Trophoblast cell (in vitro differentiated cells and primary cell): ENCODE results near the gene ACSM5. TPM values are rescaled to one million over a fixed set of nuclear protein-coding genes. Genes with fewer than 3 reads are reported as not detected.

Source experiments
- DNase-seq, 2 donors: peaks; one replicate each; pipeline ENCODE4 v3.0.0-alpha.2; 2016
- H2AFZ ChIP-seq: 2 replicates; pipeline ENCODE4 v1.6.1; 2013; ENCODE audit warnings: low read length, moderate library complexity, mild to moderate bottlenecking; ENCODE audit not compliant: insufficient read depth, poor library complexity
- H2AK5ac ChIP-seq: 2 replicates; pipeline ENCODE4 v1.6.1; 2013; ENCODE audit warnings: mild to moderate bottlenecking, low read length
- H2BK120ac ChIP-seq: 2 replicates; pipeline ENCODE4 v1.6.1; 2013; ENCODE audit warnings: low read length, mild to moderate bottlenecking, moderate library complexity; ENCODE audit not compliant: insufficient read depth, poor library complexity
- H2BK12ac ChIP-seq: 2 replicates; pipeline ENCODE4 v1.6.1; 2013; ENCODE audit warnings: mild to moderate bottlenecking, low read length, moderate library complexity
- H2BK5ac ChIP-seq: 2 replicates; pipeline ENCODE4 v1.6.1; 2013; ENCODE audit warnings: low read length, low read depth, moderate library complexity, mild to moderate bottlenecking; ENCODE audit not compliant: poor library complexity
- H3K14ac ChIP-seq: 2 replicates; pipeline ENCODE4 v1.6.1; 2013; ENCODE audit warnings: mild to moderate bottlenecking, low read length
- H3K18ac ChIP-seq: 2 replicates; pipeline ENCODE4 v1.6.1; 2013; ENCODE audit warnings: mild to moderate bottlenecking, low read length
- H3K23ac ChIP-seq: 2 replicates; pipeline ENCODE4 v1.6.1; 2013; ENCODE audit warnings: low read length
- H3K27ac ChIP-seq: 2 replicates; pipeline ENCODE4 v1.5.1; 2013; ENCODE audit warnings: low read depth, mild to moderate bottlenecking, inconsistent platforms, low read length, moderate library complexity
- H3K27me3 ChIP-seq: 2 replicates; pipeline ENCODE4 v1.6.1; 2013; ENCODE audit warnings: inconsistent platforms, mild to moderate bottlenecking, low read length, moderate library complexity; ENCODE audit not compliant: insufficient read depth
- H3K36me3 ChIP-seq, 2 experiments: 1 replicate in 1 of 2; 2 replicates in 1 of 2; pipeline ENCODE4 v1.6.1; 2013; ENCODE audit warnings: low read length in 2 of 2, mild to moderate bottlenecking in 2 of 2, moderate library complexity in 1 of 2; ENCODE audit not compliant: insufficient read depth in 2 of 2, control insufficient read depth in 1 of 2
- H3K4ac ChIP-seq: 2 replicates; pipeline ENCODE4 v1.6.1; 2013; ENCODE audit warnings: low read depth, mild to moderate bottlenecking, low read length, moderate library complexity
- H3K4me1 ChIP-seq, 2 experiments: 1 replicate in 1 of 2; 2 replicates in 1 of 2; pipeline ENCODE4 v1.6.1; 2013; ENCODE audit warnings: low read length in 2 of 2, mild to moderate bottlenecking in 2 of 2, moderate library complexity in 1 of 2; ENCODE audit not compliant: insufficient read depth in 2 of 2, control insufficient read depth in 1 of 2
- H3K4me2 ChIP-seq: 2 replicates; pipeline ENCODE4 v1.6.1; 2013; ENCODE audit warnings: inconsistent platforms, mild to moderate bottlenecking, low read length, moderate library complexity
- H3K4me3 ChIP-seq: 2 replicates; pipeline ENCODE4 v1.5.1; 2013; ENCODE audit warnings: mild to moderate bottlenecking, low read depth, low read length, inconsistent platforms
- H3K79me1 ChIP-seq: one replicate; pipeline ENCODE4 v1.6.1; 2013; ENCODE audit warnings: low read length
- H3K79me2 ChIP-seq: 2 replicates; pipeline ENCODE4 v1.6.1; 2013; ENCODE audit warnings: low read length, mild to moderate bottlenecking; ENCODE audit not compliant: control insufficient read depth, insufficient read depth, poor library complexity
- H3K9ac ChIP-seq: 2 replicates; pipeline ENCODE4 v1.6.1; 2013; ENCODE audit warnings: mild to moderate bottlenecking, low read length
- H3K9me3 ChIP-seq: 2 replicates; pipeline ENCODE4 v1.6.1; 2013; ENCODE audit warnings: low read depth, mild to moderate bottlenecking, control low read depth, inconsistent platforms, low read length; ENCODE audit not compliant: insufficient read depth
- H4K12ac ChIP-seq: 2 replicates; pipeline ENCODE4 v1.6.1; 2013; ENCODE audit warnings: low read depth, mild to moderate bottlenecking, low read length, moderate library complexity
- H4K8ac ChIP-seq: 2 replicates; pipeline ENCODE4 v1.6.1; 2013; ENCODE audit warnings: low read depth, mild to moderate bottlenecking, low read length, moderate library complexity
- H4K91ac ChIP-seq: one replicate; pipeline ENCODE4 v1.6.1; 2013; ENCODE audit warnings: low read depth, mild to moderate bottlenecking, low read length, moderate library complexity
- WGBS: extraction: QIAGEN DNeasy Blood & Tissue Kit; methylation state at CpG from one replicate; pipeline ENCODE4 v1.1.7; 2013; ENCODE audit warnings: missing lambda C conversion rate; ENCODE audit not compliant: insufficient read length, insufficient coverage; ENCODE audit errors: extremely low coverage; 5-methylcytosine and 5-hydroxymethylcytosine counted together
- polyA plus RNA-seq: library from polyadenylated mRNA; stranded (reverse); fragments of 200-250 nt; gene quantifications from 2 replicates; pipeline ENCODE4 v1.2.3, GENCODE V29; 2013

The ACSM5 gene
- polyA plus RNA-seq = not detected in 2 replicates

- no peak within 1 kb of the TSS for H2AK5ac ChIP-seq
- H3K9ac ChIP-seq = no peak within 1 kb of the TSS
- no peak within 1 kb of the TSS for H4K91ac ChIP-seq
- no peak within 1 kb of the TSS for H3K4ac ChIP-seq
- H4K8ac ChIP-seq = no peak within 1 kb of the TSS
- no peak within 1 kb of the TSS for H2BK12ac ChIP-seq
- no peaks in the 10 kb centered on the region for H3K79me1 ChIP-seq
- no peak within 1 kb of the TSS for H2BK5ac ChIP-seq
- H2BK120ac ChIP-seq = no peak within 1 kb of the TSS
- no peaks in the 10 kb centered on the region for H3K79me2 ChIP-seq
- H3K27ac ChIP-seq = no peak within 1 kb of the TSS
- H2AFZ ChIP-seq = no peak within 1 kb of the TSS
- WGBS = no CpG with 5 or more reads among the region's 6 CpGs
- no peak within 1 kb of the TSS for H3K23ac ChIP-seq
- H3K9me3 ChIP-seq = no peaks in the 10 kb centered on the region
- no peak within 1 kb of the TSS for H3K4me3 ChIP-seq
- H3K4me1 ChIP-seq = no peaks in the 10 kb centered on the region
- no peak within 1 kb of the TSS for H3K18ac ChIP-seq
- no peak within 1 kb of the TSS for H3K4me2 ChIP-seq
- H3K36me3 ChIP-seq = no peaks in the 10 kb centered on the region
- no peak within 1 kb of the TSS for H3K14ac ChIP-seq
- no peak for DNase-seq
- peak within 1 kb of the TSS; percentile 80 for H4K12ac ChIP-seq
- no peaks in the 10 kb centered on the region for H3K27me3 ChIP-seq
Measured at GRCh38 chr16:20409398-20410120, at the start of gene ACSM5. Gene ACSM5 (plus strand): TSS chr16:20409534. CDS start chr16:20411485, 1,951 bp downstream.

- no peaks in the 10 kb centered on the region for H3K27me3 ChIP-seq
- H2BK5ac ChIP-seq = no peak overlapping the region
- no peak overlapping the region for H2BK12ac ChIP-seq
- no peak overlapping the region for H4K8ac ChIP-seq
- H3K9ac ChIP-seq = no peak overlapping the region
- no peak overlapping the region for H3K4me2 ChIP-seq
- H3K23ac ChIP-seq = no peak overlapping the region
- H3K9me3 ChIP-seq = peaks cover 2% of the 10 kb centered on the region
- H3K27ac ChIP-seq = no peak overlapping the region
- H2BK120ac ChIP-seq = no peak overlapping the region
- no peak overlapping the region for H4K91ac ChIP-seq
- no peak overlapping the region for H3K14ac ChIP-seq
- no peak overlapping the region for H2AFZ ChIP-seq
- H2AK5ac ChIP-seq = no peak overlapping the region
- H3K79me1 ChIP-seq = no peaks in the 10 kb centered on the region
- no peaks in the 10 kb centered on the region for H3K79me2 ChIP-seq
- H4K12ac ChIP-seq = no peak overlapping the region
- no peaks in the 10 kb centered on the region for H3K36me3 ChIP-seq
- H3K4ac ChIP-seq = no peak overlapping the region
- H3K4me1 ChIP-seq = no peaks in the 10 kb centered on the region
- no peak overlapping the region for H3K4me3 ChIP-seq
- DNase-seq = no peak
- no CpG with 5 or more reads among the region's 2 CpGs for WGBS
- no peak overlapping the region for H3K18ac ChIP-seq
Measured at GRCh38 chr16:20359997-20360396, 49.3 kb upstream of the ACSM5 start.

- no peak overlapping the region for H3K23ac ChIP-seq
- no peaks in the 10 kb centered on the region for H3K4me1 ChIP-seq
- H2BK5ac ChIP-seq = no peak overlapping the region
- no peak overlapping the region for H3K27ac ChIP-seq
- H3K9me3 ChIP-seq = no peaks in the 10 kb centered on the region
- H3K4me2 ChIP-seq = no peak overlapping the region
- no peak overlapping the region for H2BK120ac ChIP-seq
- H3K36me3 ChIP-seq = no peaks in the 10 kb centered on the region
- no peak overlapping the region for H2AK5ac ChIP-seq
- no peak overlapping the region for H3K4ac ChIP-seq
- H4K12ac ChIP-seq = no peak overlapping the region
- no peak overlapping the region for H4K8ac ChIP-seq
- H2BK12ac ChIP-seq = no peak overlapping the region
- H2AFZ ChIP-seq = no peak overlapping the region
- H3K4me3 ChIP-seq = no peak overlapping the region
- no peak overlapping the region for H3K14ac ChIP-seq
- no peaks in the 10 kb centered on the region for H3K27me3 ChIP-seq
- no peaks in the 10 kb centered on the region for H3K79me1 ChIP-seq
- no peaks in the 10 kb centered on the region for H3K79me2 ChIP-seq
- H3K9ac ChIP-seq = no peak overlapping the region
- DNase-seq = no peak
- H3K18ac ChIP-seq = no peak overlapping the region
- WGBS = no CpG with 5 or more reads among the region's 2 CpGs
- H4K91ac ChIP-seq = no peak overlapping the region
Measured at GRCh38 chr16:20363191-20363590, 46.1 kb upstream of the ACSM5 start.

GRCh38 chr16:20364051-20364450 is 45.3 kb upstream of the ACSM5 start:
- H3K4me2 ChIP-seq = no peak overlapping the region
- no peaks in the 10 kb centered on the region for H3K36me3 ChIP-seq
- DNase-seq = no peak
- no peaks in the 10 kb centered on the region for H3K4me1 ChIP-seq
- no peaks in the 10 kb centered on the region for H3K79me2 ChIP-seq
- H2BK5ac ChIP-seq = no peak overlapping the region
- no peak overlapping the region for H4K12ac ChIP-seq
- no peaks in the 10 kb centered on the region for H3K27me3 ChIP-seq
- no peak overlapping the region for H3K4me3 ChIP-seq
- H3K4ac ChIP-seq = no peak overlapping the region
- no peaks in the 10 kb centered on the region for H3K79me1 ChIP-seq
- no peak overlapping the region for H4K91ac ChIP-seq
- H3K27ac ChIP-seq = no peak overlapping the region
- H2BK120ac ChIP-seq = no peak overlapping the region
- H3K9me3 ChIP-seq = no peaks in the 10 kb centered on the region
- no peak overlapping the region for H2AFZ ChIP-seq
- no peak overlapping the region for H2AK5ac ChIP-seq
- no CpG with 5 or more reads among the region's 3 CpGs for WGBS
- no peak overlapping the region for H3K9ac ChIP-seq
- no peak overlapping the region for H4K8ac ChIP-seq
- H3K23ac ChIP-seq = no peak overlapping the region
- H3K18ac ChIP-seq = no peak overlapping the region
- no peak overlapping the region for H2BK12ac ChIP-seq
- no peak overlapping the region for H3K14ac ChIP-seq
